PC-9 (cell line): ENCODE results near the gene IHH. TPM values are rescaled to one million over a fixed set of nuclear protein-coding genes. Genes with fewer than 3 reads are reported as not detected.

Source experiments
- BruUV-seq: library from RNA; stranded (reverse); fragments of 400-500 nt; replicated peaks from 2 replicates; lab custom pipeline; 2021; lab: Mats Ljungman, UMichigan
- CTCF ChIA-PET: fragments of 300-600 bp; sonication (Branson Sonifier 250); formaldehyde crosslinking; loops from one replicate; lab custom pipeline; 2022; ENCODE audit warnings: antibody characterized with exemption; lab: Charles Lee
- POLR2A ChIA-PET: fragments of 300-600 bp; sonication (Branson Sonifier 250); formaldehyde crosslinking; loops from one replicate; lab custom pipeline; 2022; ENCODE audit warnings: antibody characterized with exemption; ENCODE audit not compliant: unreplicated experiment; lab: Charles Lee
- DNase-seq, 2 experiments: peaks; one replicate each; pipeline versions ENCODE4 v3.0.0 to v3.0.0-alpha.2; 2015 to 2022; ENCODE audit warnings: mixed read lengths in 1 of 2
- H2AFZ ChIP-seq: fragments of 200-600 bp; sonication (generic); 2 replicates; pipeline ENCODE4 v1.8.1; 2017; ENCODE audit warnings: antibody characterized with exemption
- H3F3A ChIP-seq: fragments of 200-600 bp; sonication (generic); 2 replicates; pipeline ENCODE4 v1.8.1; 2017; ENCODE audit warnings: antibody characterized with exemption, mild to moderate bottlenecking, low read depth; ENCODE audit not compliant: insufficient read depth
- H3K27ac ChIP-seq: fragments of 200-600 bp; sonication (generic); 2 replicates; pipeline ENCODE4 v1.6.1; 2016; ENCODE audit warnings: mixed run types
- H3K27me3 ChIP-seq: fragments of 200-600 bp; sonication (generic); 2 replicates; pipeline ENCODE4 v1.6.1; 2016; ENCODE audit warnings: low read depth, mixed run types; ENCODE audit not compliant: insufficient read depth
- H3K36me3 ChIP-seq: fragments of 200-600 bp; sonication (generic); 2 replicates; pipeline ENCODE4 v1.6.1; 2016; ENCODE audit warnings: low read depth, mixed run types
- H3K4me1 ChIP-seq: fragments of 200-600 bp; sonication (generic); replicated peaks from 2 replicates; pipeline ENCODE4 v1.6.1; 2016; ENCODE audit warnings: mixed run types; ENCODE audit not compliant: insufficient read depth
- H3K4me2 ChIP-seq: fragments of 200-600 bp; sonication (generic); 2 replicates; pipeline ENCODE4 v1.6.1; 2017; ENCODE audit warnings: mixed run types
- H3K4me3 ChIP-seq: fragments of 200-600 bp; sonication (generic); 2 replicates; pipeline ENCODE4 v1.6.1; 2016; ENCODE audit warnings: mixed run types
- H3K79me2 ChIP-seq: fragments of 200-600 bp; sonication (generic); 2 replicates; pipeline ENCODE4 v1.6.1; 2017; ENCODE audit warnings: low read depth, mixed run types
- H3K9me2 ChIP-seq: fragments of 200-600 bp; sonication (generic); 2 replicates; pipeline ENCODE4 v1.8.1; 2017; ENCODE audit warnings: mild to moderate bottlenecking; ENCODE audit not compliant: insufficient read depth
- H3K9me3 ChIP-seq: fragments of 200-600 bp; sonication (generic); 2 replicates; pipeline ENCODE4 v1.8.1; 2016; ENCODE audit warnings: low read depth; ENCODE audit not compliant: insufficient read depth
- H4K20me1 ChIP-seq: fragments of 200-600 bp; sonication (generic); 2 replicates; pipeline ENCODE4 v1.8.1; 2017; ENCODE audit not compliant: insufficient read depth
- CTCF ChIP-seq: fragments of 200-600 bp; sonication (generic); conservative IDR thresholded peaks from 2 replicates; pipeline ENCODE4 v1.6.1; 2017; ENCODE audit warnings: mixed run types, antibody characterized with exemption, mild to moderate bottlenecking, moderate library complexity
- EZH2 ChIP-seq: fragments of 200-600 bp; sonication (generic); IDR thresholded peaks from 2 replicates; pipeline ENCODE4 v1.8.0; 2017; ENCODE audit warnings: antibody characterized with exemption, low read depth
- intact Hi-C: fragments of 100-400 bp; cut with micrococcal nuclease; formaldehyde crosslinking; loops from one replicate; pipeline ENCODE4 v1.10.0; 2022; ENCODE audit not compliant: unreplicated experiment
- total RNA-seq: library from RNA; stranded (reverse); gene quantifications from 2 replicates; pipeline ENCODE4 v1.2.3, GENCODE V29; 2021

IHH gene
- total RNA-seq, 1 experiment from 2014 or later = not detected

- no peaks in the 10 kb centered on the region for H3F3A ChIP-seq
- CTCF ChIA-PET = interaction anchor here (0.6 kb wide), 1 partner anchor 205 kb away, joined by 3 read pairs; no protein-coding TSS in a partner anchor
- no peaks in the 10 kb centered on the region for H3K36me3 ChIP-seq
- no peaks in the 10 kb centered on the region for H4K20me1 ChIP-seq
- no peaks in the 10 kb centered on the region for H3K9me2 ChIP-seq
- H2AFZ ChIP-seq = no peak overlapping the region
- H3K79me2 ChIP-seq = no peaks in the 10 kb centered on the region
- intact Hi-C loops = loop anchor here (5.0 to 10.0 kb wide), 2 partner anchors 58 to 250 kb away; partner anchors contain the start of gene PTPRN
- H3K27me3 ChIP-seq = peaks cover 53% of the 10 kb centered on the region
- H3K4me2 ChIP-seq = no peak overlapping the region
- no peaks in the 10 kb centered on the region for H3K9me3 ChIP-seq
- no TSS peak for BruUV-seq
- no peak for DNase-seq
- no peak overlapping the region for H3K27ac ChIP-seq
- H3K4me1 ChIP-seq = no peaks in the 10 kb centered on the region
- TF ChIP-seq CTCF (no peak), EZH2 (no peak)
- POLR2A ChIA-PET = no interaction called here
- no peak overlapping the region for H3K4me3 ChIP-seq
Measured at GRCh38 chr2:219054956-219055903, 5.5 kb downstream of the IHH start.

GRCh38 chr2:219049282-219049681 is 11.4 kb downstream of the IHH start:
- CTCF ChIA-PET = no interaction called here

More at GRCh38 chr2:219049282-219049681, 11.4 kb downstream of the IHH start:
- no peak overlapping the region for H3K4me2 ChIP-seq
- no peaks in the 10 kb centered on the region for H3K79me2 ChIP-seq
- peaks cover 17% of the 10 kb centered on the region; the same call in 1 of the 2 replicates for H3K27me3 ChIP-seq
- H3K36me3 ChIP-seq = no peaks in the 10 kb centered on the region
- H3K9me3 ChIP-seq = no peaks in the 10 kb centered on the region
- TF ChIP-seq CTCF = no peak
- TF ChIP-seq EZH2 = no peak
- no peak overlapping the region for H2AFZ ChIP-seq
- H3K4me1 ChIP-seq = no peaks in the 10 kb centered on the region
- no peak overlapping the region for H3K4me3 ChIP-seq
- no peaks in the 10 kb centered on the region for H3F3A ChIP-seq
- H4K20me1 ChIP-seq = no peaks in the 10 kb centered on the region
- no TSS peak for BruUV-seq
- POLR2A ChIA-PET = no interaction called here
- H3K27ac ChIP-seq = no peak overlapping the region
- intact Hi-C loops = no loop called here
- peak in 1 of 2 experiments; percentile 44 for DNase-seq
- no peaks in the 10 kb centered on the region for H3K9me2 ChIP-seq
